ENCODE measurements around the gene NFKBIA. TPM values are rescaled to one million over a fixed set of nuclear protein-coding genes. Genes with fewer than 3 reads are reported as not detected.

Gene NFKBIA
- total and polyA plus RNA-seq, 2 of the 8 experiments (the other 6 are each of a cell fraction or from before 2014, with no cell fraction given), result 25.9 to 49.7 TPM

DNA sequence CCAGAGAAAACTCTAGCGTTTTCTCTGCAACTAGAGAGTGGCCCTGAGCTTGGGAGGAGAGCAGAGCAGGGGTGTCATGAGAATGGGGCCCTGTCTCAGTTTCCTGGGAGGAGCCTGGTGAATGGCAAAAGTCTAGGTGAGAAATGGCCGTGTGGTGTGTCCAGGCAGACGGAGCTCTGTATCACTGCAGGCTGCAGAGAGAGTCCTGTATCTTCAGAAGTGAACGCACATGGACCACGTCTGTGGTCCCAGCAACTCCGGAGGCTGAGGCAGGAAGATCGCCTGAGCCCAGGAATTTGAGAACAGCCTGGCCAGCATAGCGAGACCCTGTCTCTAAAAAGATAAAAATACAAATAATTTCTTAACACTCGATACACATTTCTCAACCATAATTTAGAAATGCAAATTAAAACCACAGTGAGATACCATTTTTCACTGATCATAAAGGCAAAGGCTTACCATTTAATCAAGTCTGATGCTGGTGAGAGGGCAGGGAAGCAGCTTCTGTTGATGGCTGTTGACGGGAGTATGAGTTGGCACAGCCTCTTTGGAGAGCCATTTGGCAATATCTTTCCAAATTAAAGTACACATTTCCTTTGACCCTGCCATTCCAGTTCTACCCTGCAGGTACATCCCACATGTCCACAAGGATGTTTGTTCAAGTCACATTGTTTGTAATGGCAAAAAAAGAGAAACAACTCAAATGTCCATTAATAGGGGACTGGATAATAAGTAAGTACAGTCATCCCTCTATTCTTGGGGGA, 51.0 kb downstream of the NFKBIA start (continued):
- TF ChIP-seq, protein P1, sequence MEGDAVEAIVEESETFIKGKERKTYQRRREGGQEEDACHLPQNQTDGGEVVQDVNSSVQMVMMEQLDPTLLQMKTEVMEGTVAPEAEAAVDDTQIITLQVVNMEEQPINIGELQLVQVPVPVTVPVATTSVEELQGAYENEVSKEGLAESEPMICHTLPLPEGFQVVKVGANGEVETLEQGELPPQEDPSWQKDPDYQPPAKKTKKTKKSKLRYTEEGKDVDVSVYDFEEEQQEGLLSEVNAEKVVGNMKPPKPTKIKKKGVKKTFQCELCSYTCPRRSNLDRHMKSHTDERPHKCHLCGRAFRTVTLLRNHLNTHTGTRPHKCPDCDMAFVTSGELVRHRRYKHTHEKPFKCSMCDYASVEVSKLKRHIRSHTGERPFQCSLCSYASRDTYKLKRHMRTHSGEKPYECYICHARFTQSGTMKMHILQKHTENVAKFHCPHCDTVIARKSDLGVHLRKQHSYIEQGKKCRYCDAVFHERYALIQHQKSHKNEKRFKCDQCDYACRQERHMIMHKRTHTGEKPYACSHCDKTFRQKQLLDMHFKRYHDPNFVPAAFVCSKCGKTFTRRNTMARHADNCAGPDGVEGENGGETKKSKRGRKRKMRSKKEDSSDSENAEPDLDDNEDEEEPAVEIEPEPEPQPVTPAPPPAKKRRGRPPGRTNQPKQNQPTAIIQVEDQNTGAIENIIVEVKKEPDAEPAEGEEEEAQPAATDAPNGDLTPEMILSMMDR (IDR thresholded peaks at IDR 0.05; ENCODE audit: control extremely low read depth in 1 of 3, insufficient read depth in 1 of 3, low read depth in 1 of 3, low read length in 3 of 3), result no peak
- TF ChIP-seq NANOG (IDR thresholded peaks at IDR 0.05; ENCODE audit: insufficient read depth, low read depth, low read length, poor library complexity, severe bottlenecking), result no peak
- TF ChIP-seq EP300 (IDR thresholded peaks at IDR 0.05; ENCODE audit: borderline replicate concordance in 1 of 2, low read depth in 2 of 2, low read length in 2 of 2), result no peak
- no peak for TF ChIP-seq POU5F1 (IDR thresholded peaks at IDR 0.05; ENCODE audit: low read depth, low read length)
- TF ChIP-seq SRF (IDR thresholded peaks at IDR 0.05; ENCODE audit: low read depth, low read length), result no peak
- no peak for TF ChIP-seq TBP (IDR thresholded peaks at IDR 0.05; ENCODE audit: low read depth, low read length)
- TF ChIP-seq, protein P2, sequence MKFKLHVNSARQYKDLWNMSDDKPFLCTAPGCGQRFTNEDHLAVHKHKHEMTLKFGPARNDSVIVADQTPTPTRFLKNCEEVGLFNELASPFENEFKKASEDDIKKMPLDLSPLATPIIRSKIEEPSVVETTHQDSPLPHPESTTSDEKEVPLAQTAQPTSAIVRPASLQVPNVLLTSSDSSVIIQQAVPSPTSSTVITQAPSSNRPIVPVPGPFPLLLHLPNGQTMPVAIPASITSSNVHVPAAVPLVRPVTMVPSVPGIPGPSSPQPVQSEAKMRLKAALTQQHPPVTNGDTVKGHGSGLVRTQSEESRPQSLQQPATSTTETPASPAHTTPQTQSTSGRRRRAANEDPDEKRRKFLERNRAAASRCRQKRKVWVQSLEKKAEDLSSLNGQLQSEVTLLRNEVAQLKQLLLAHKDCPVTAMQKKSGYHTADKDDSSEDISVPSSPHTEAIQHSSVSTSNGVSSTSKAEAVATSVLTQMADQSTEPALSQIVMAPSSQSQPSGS (IDR thresholded peaks at IDR 0.05; ENCODE audit: low read length), result no peak

Data from H1 (cell line).